Keratinocyte (primary cell): Measurements from ENCODE around the gene PXYLP1. TPM values are rescaled to one million over a fixed set of nuclear protein-coding genes. Genes with fewer than 3 reads are reported as not detected.
A peak's percentile ranks its signal among the peaks of the same experiment; 100 is the strongest.

Experiments used
- DNase-seq: peaks from one replicate; pipeline ENCODE4 v3.0.0-alpha.2; 2011; ENCODE audit warnings: low read depth, missing footprints, low spot score
- FAIRE-seq: peaks from 2 replicates; lab custom pipeline; 2011; peaks lifted over from hg19 to GRCh38; lab: Jason Lieb, UNC
- H2AFZ ChIP-seq: 2 replicates; pipeline ENCODE4 v1.6.0; 2012; ENCODE audit warnings: low read length, control low read depth, inconsistent platforms; ENCODE audit not compliant: control insufficient read depth
- H3K27ac ChIP-seq: 2 replicates; pipeline ENCODE4 v1.5.1; 2011; ENCODE audit warnings: low read length; ENCODE audit not compliant: control insufficient read depth, insufficient read depth
- H3K27me3 ChIP-seq: 3 replicates; pipeline ENCODE4 v1.6.0; 2011; ENCODE audit warnings: low read length; ENCODE audit not compliant: control insufficient read depth, insufficient read depth; ENCODE audit errors: extremely low read depth
- H3K36me3 ChIP-seq, 2 experiments: 2 replicates in 1 of 2; 3 replicates in 1 of 2; pipeline ENCODE4 v1.5.1; 2011; ENCODE audit warnings: low read length in 2 of 2, mild to moderate bottlenecking in 1 of 2; ENCODE audit not compliant: control insufficient read depth in 2 of 2, insufficient read depth in 2 of 2; ENCODE audit errors: extremely low read depth in 1 of 2
- H3K4me1 ChIP-seq: 3 replicates; pipeline ENCODE4 v1.5.1; 2011; ENCODE audit warnings: low read length; ENCODE audit not compliant: control insufficient read depth, insufficient read depth; ENCODE audit errors: extremely low read depth
- H3K4me2 ChIP-seq: 3 replicates; pipeline ENCODE4 v1.6.0; 2011; ENCODE audit warnings: low read depth, low read length; ENCODE audit not compliant: control insufficient read depth, insufficient read depth; ENCODE audit errors: extremely low read depth
- H3K4me3 ChIP-seq, 3 experiments: fragments of 200-600 bp in 1 of 3; sonication (generic) in 1 of 3; 2 replicates in 2 of 3; 3 replicates in 1 of 3; pipeline ENCODE4 v1.5.1; 2011 to 2016; ENCODE audit warnings: low read length in 3 of 3, mild to moderate bottlenecking in 3 of 3, control low read depth in 2 of 3, inconsistent platforms in 1 of 3, low read depth in 1 of 3, mixed read lengths in 1 of 3, mixed run types in 1 of 3, moderate library complexity in 1 of 3; ENCODE audit not compliant: control insufficient read depth in 2 of 3, insufficient read depth in 2 of 3; ENCODE audit errors: extremely low read depth in 1 of 3
- H3K79me2 ChIP-seq: 2 replicates; pipeline ENCODE4 v1.6.0; 2012; ENCODE audit warnings: low read length; ENCODE audit not compliant: control insufficient read depth, insufficient read depth
- H3K9ac ChIP-seq: 3 replicates; pipeline ENCODE4 v1.6.0; 2011; ENCODE audit warnings: low read length; ENCODE audit not compliant: control insufficient read depth, insufficient read depth; ENCODE audit errors: extremely low read depth
- H3K9me1 ChIP-seq: 3 replicates; pipeline ENCODE4 v1.6.0; 2011; ENCODE audit warnings: low read length; ENCODE audit not compliant: control insufficient read depth, insufficient read depth; ENCODE audit errors: extremely low read depth
- H3K9me3 ChIP-seq: 2 replicates; pipeline ENCODE4 v1.5.1; 2012; ENCODE audit warnings: low read depth, low read length; ENCODE audit not compliant: control insufficient read depth
- H4K20me1 ChIP-seq: 3 replicates; pipeline ENCODE4 v1.6.0; 2011; ENCODE audit warnings: low read length; ENCODE audit not compliant: control insufficient read depth, insufficient read depth; ENCODE audit errors: extremely low read depth
- CTCF ChIP-seq, 3 experiments: IDR thresholded peaks in 1 of 3; conservative IDR thresholded peaks in 1 of 3; optimal IDR thresholded peaks in 1 of 3; 2 replicates in 2 of 3; 3 replicates in 1 of 3; pipeline versions ENCODE3 to v1.5.1; 2011; ENCODE audit warnings: low read length in 3 of 3, mild to moderate bottlenecking in 3 of 3, moderate library complexity in 2 of 3, control low read depth in 1 of 3, inconsistent platforms in 1 of 3; ENCODE audit not compliant: insufficient read depth in 2 of 3; ENCODE audit errors: extremely low read depth in 1 of 3
- EZH2 ChIP-seq: IDR thresholded peaks from one replicate; pipeline ENCODE4 v1.6.1; 2012; ENCODE audit warnings: inconsistent platforms, mild to moderate bottlenecking, low read length, moderate library complexity
- dilution Hi-C: fragments of 300-500 bp; cut with MboI; formaldehyde crosslinking; loops from one replicate; pipeline ENCODE4 v1.7.0; 2020; ENCODE audit warnings: low sequenced_read_pairs; ENCODE audit not compliant: extremely low pct_ligation_motif_present
- polyA plus RNA-seq, 5 experiments: library from polyadenylated mRNA; depleted of rRNA in 3 of 5; stranded (reverse) in 3 of 5; stranded (forward) in 1 of 5; unstranded in 1 of 5; fragments of >200 nt; gene quantifications; 1 replicate in 1 of 5; 2 replicates in 3 of 5; 3 replicates in 1 of 5; pipeline versions ENCODE4 v1.2.1 to v1.2.3, GENCODE V29; 2011 to 2012; ENCODE audit warnings: missing spikeins in 2 of 5, low read depth in 1 of 5, low replicate concordance in 1 of 5

PXYLP1 gene
- polyA plus RNA-seq, 1 donor (not counting 4 experiments of a cell fraction or from before 2014, with no cell fraction given), result 3.0 TPM

GRCh38 chr3:141320399-141321108 lies 88.9 kb downstream of the PXYLP1 start:
- no peak overlapping the region for H3K9ac ChIP-seq
- H3K4me1 ChIP-seq, result peaks cover 5% of the 10 kb centered on the region
- no peaks in the 10 kb centered on the region for H4K20me1 ChIP-seq
- dilution Hi-C loops, result no loop called here
- FAIRE-seq (peak; percentile 20), DNase-seq (no peak)
- no peaks in the 10 kb centered on the region for H3K79me2 ChIP-seq
- no peaks in the 10 kb centered on the region for H3K27me3 ChIP-seq
- no peak overlapping the region for H3K4me2 ChIP-seq
- no peaks in the 10 kb centered on the region for H3K36me3 ChIP-seq
- TF ChIP-seq CTCF (optimal IDR thresholded peaks at IDR 0.05 in 1 of 3, IDR thresholded peaks at IDR 0.05 in 1 of 3, conservative IDR thresholded peaks at IDR 0.05 in 1 of 3; ENCODE audit: extremely low read depth in 1 of 3, insufficient read depth in 2 of 3, low read length in 3 of 3), result no peak
- no peak for TF ChIP-seq EZH2
- H3K27ac ChIP-seq, result no peak overlapping the region
- H3K9me1 ChIP-seq, result no peaks in the 10 kb centered on the region
- H3K4me3 ChIP-seq, result no peak overlapping the region
- no peak overlapping the region for H2AFZ ChIP-seq
- no peaks in the 10 kb centered on the region for H3K9me3 ChIP-seq

GRCh38 chr3:141321109-141321497 lies 89.5 kb downstream of the PXYLP1 start:
- H4K20me1 ChIP-seq, result no peaks in the 10 kb centered on the region
- TF ChIP-seq CTCF (optimal IDR thresholded peaks at IDR 0.05 in 1 of 3, IDR thresholded peaks at IDR 0.05 in 1 of 3, conservative IDR thresholded peaks at IDR 0.05 in 1 of 3; ENCODE audit: extremely low read depth in 1 of 3, insufficient read depth in 2 of 3, low read length in 3 of 3) (no peak), EZH2 (no peak)
- no peak overlapping the region for H3K9ac ChIP-seq
- H3K27me3 ChIP-seq, result no peaks in the 10 kb centered on the region
- no peak overlapping the region for H3K4me3 ChIP-seq
- H3K9me3 ChIP-seq, result no peaks in the 10 kb centered on the region
- dilution Hi-C loops, result no loop called here
- H3K79me2 ChIP-seq, result no peaks in the 10 kb centered on the region
- no peak overlapping the region for H3K4me2 ChIP-seq
- DNase-seq (no peak), FAIRE-seq (no peak)
- no peak overlapping the region for H3K27ac ChIP-seq
- H2AFZ ChIP-seq, result no peak overlapping the region
- H3K36me3 ChIP-seq, result no peaks in the 10 kb centered on the region
- peaks cover 5% of the 10 kb centered on the region for H3K4me1 ChIP-seq
- H3K9me1 ChIP-seq, result no peaks in the 10 kb centered on the region
